ENCODE results near the gene SV2C.

SV2C gene

DNA sequence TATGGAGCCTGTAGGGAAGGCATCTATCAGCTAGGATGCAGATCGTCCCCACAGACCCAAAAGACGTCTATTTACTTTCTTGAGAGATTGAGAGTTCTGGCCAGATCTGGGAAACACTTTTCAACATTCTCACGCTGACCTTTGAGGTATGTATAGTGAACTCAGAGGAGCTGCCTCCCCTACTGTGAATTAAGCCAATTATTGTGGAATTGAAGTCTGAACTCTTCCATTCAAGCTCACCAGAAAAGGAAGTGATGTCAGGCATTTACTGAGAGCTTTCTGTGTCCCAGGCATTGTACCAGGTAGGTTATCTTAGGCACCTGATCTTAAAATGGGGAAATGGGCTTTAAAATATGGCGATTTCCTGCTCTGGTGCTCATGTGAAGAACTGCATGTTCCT is 136.5 kb downstream of the SV2C start:
- Histone ChIP-seq H3K9me3 (ENCODE audit: control extremely low read depth in 1 of 5, control insufficient read depth in 4 of 5, insufficient read depth in 2 of 5, low read depth in 1 of 5, low read length in 4 of 5) (no peaks in the 10 kb centered on the region), H3K27ac (ENCODE audit: insufficient read depth in 1 of 2, low read depth in 1 of 2, low read length in 2 of 2, poor library complexity in 1 of 2, severe bottlenecking in 2 of 2) (no peak overlapping the region), H3K27me3 (replicated peaks in 2 of 5; ENCODE audit: control insufficient read depth in 4 of 5, insufficient read depth in 5 of 5, low read length in 4 of 5) (no peaks in the 10 kb centered on the region), H3K4me3 (ENCODE audit: control insufficient read depth in 1 of 7, extremely low read depth in 1 of 7, insufficient read depth in 4 of 7, low read depth in 2 of 7, low read length in 6 of 7) (no peak overlapping the region), H3K4me1 (ENCODE audit: control extremely low read depth in 1 of 4, control insufficient read depth in 4 of 4, insufficient read depth in 4 of 4, low read length in 3 of 4) (peaks cover 0 to 5% (median 0%) of the 10 kb centered on the region in 4 experiments), H3K36me3 (ENCODE audit: control insufficient read depth in 4 of 4, insufficient read depth in 4 of 4, low read length in 3 of 4) (no peaks in the 10 kb centered on the region)
- DNase-seq, result peak in 1 of 3 donors; percentile 12
- CTCF ChIA-PET, result no interaction called here
- POLR2A ChIA-PET, result no interaction called here
- 83% methylated on average over 4 of the region's 4 CpGs for WGBS (ENCODE audit: insufficient coverage)

DNA sequence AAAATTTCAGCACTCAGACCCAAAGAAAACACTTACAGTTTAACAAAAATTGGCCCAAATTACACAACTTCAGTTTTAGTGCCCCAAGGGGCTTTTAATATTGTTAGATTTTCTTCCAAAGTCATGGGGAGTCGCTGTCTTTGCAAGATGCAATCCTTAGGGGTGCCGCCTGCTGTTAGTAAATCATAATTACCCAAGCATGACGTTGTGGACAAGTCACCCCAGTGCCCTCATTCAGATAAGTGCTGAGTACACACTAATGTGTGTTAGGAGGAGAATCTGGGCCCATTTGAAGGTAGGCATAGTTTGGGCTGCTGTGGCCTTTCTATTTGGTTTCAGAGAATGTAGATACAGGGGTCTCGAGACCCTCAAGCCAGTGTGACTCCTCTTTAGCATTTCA is 138.1 kb downstream of the SV2C start:
- no peak overlapping the region for H3K27ac ChIP-seq (ENCODE audit: insufficient read depth in 1 of 2, low read depth in 1 of 2, low read length in 2 of 2, poor library complexity in 1 of 2, severe bottlenecking in 2 of 2)
- WGBS (ENCODE audit: insufficient coverage), result 100% methylated on average over 2 of the region's 4 CpGs
- H3K9me3 ChIP-seq (ENCODE audit: control extremely low read depth in 1 of 5, control insufficient read depth in 4 of 5, insufficient read depth in 2 of 5, low read depth in 1 of 5, low read length in 4 of 5), result no peaks in the 10 kb centered on the region
- ChIA-PET POLR2A (no interaction called here), CTCF (interaction anchor here (0.7 kb wide), 1 partner anchor 12 kb away, joined by 3 read pairs; no protein-coding TSS in a partner anchor)
- H3K27me3 ChIP-seq (replicated peaks in 2 of 5; ENCODE audit: control insufficient read depth in 4 of 5, insufficient read depth in 5 of 5, low read length in 4 of 5), result no peaks in the 10 kb centered on the region
- peaks cover 0 to 5% (median 1%) of the 10 kb centered on the region in 4 experiments for H3K4me1 ChIP-seq (ENCODE audit: control extremely low read depth in 1 of 4, control insufficient read depth in 4 of 4, insufficient read depth in 4 of 4, low read length in 3 of 4)
- no peaks in the 10 kb centered on the region for H3K36me3 ChIP-seq (ENCODE audit: control insufficient read depth in 4 of 4, insufficient read depth in 4 of 4, low read length in 3 of 4)
- DNase-seq, result no peak
- no peak overlapping the region for H3K4me3 ChIP-seq (ENCODE audit: control insufficient read depth in 1 of 7, extremely low read depth in 1 of 7, insufficient read depth in 4 of 7, low read depth in 2 of 7, low read length in 6 of 7)

DNA sequence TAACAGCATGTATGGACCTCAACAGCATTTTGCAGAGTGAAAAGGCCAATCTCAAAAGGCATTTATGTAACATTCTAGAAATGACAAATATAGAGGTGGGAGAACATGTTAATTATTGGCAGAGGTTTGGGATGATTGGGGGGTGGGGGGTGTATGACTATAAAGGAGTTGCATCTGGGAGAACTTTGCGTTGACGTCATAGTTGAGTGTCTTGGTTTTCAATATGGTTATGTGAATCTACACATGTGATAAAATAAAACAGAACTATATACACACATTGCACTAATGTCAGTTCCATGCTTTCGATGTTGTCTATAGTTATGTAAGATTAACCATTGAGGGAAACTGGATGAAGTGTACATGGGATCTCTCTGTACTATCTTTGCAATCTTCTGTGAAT is 139.1 kb downstream of the SV2C start:
- Histone ChIP-seq H3K27me3 (replicated peaks in 2 of 5; ENCODE audit: control insufficient read depth in 4 of 5, insufficient read depth in 5 of 5, low read length in 4 of 5) (no peaks in the 10 kb centered on the region), H3K4me3 (ENCODE audit: control insufficient read depth in 1 of 7, extremely low read depth in 1 of 7, insufficient read depth in 4 of 7, low read depth in 2 of 7, low read length in 6 of 7) (no peak overlapping the region), H3K27ac (ENCODE audit: insufficient read depth in 1 of 2, low read depth in 1 of 2, low read length in 2 of 2, poor library complexity in 1 of 2, severe bottlenecking in 2 of 2) (no peak overlapping the region), H3K4me1 (ENCODE audit: control extremely low read depth in 1 of 4, control insufficient read depth in 4 of 4, insufficient read depth in 4 of 4, low read length in 3 of 4) (peaks cover 0 to 5% (median 1%) of the 10 kb centered on the region in 4 experiments), H3K36me3 (ENCODE audit: control insufficient read depth in 4 of 4, insufficient read depth in 4 of 4, low read length in 3 of 4) (no peaks in the 10 kb centered on the region), H3K9me3 (ENCODE audit: control extremely low read depth in 1 of 5, control insufficient read depth in 4 of 5, insufficient read depth in 2 of 5, low read depth in 1 of 5, low read length in 4 of 5) (no peaks in the 10 kb centered on the region)
- no CpG with 5 or more reads among the region's 3 CpGs for WGBS (ENCODE audit: insufficient coverage)
- POLR2A ChIA-PET, result no interaction called here
- CTCF ChIA-PET, result interaction anchor here (0.7 to 1.9 kb wide), 2 partner anchors 9 to 13 kb away, joined by 3 to 5 read pairs; no protein-coding TSS in a partner anchor
- DNase-seq, result no peak

DNA sequence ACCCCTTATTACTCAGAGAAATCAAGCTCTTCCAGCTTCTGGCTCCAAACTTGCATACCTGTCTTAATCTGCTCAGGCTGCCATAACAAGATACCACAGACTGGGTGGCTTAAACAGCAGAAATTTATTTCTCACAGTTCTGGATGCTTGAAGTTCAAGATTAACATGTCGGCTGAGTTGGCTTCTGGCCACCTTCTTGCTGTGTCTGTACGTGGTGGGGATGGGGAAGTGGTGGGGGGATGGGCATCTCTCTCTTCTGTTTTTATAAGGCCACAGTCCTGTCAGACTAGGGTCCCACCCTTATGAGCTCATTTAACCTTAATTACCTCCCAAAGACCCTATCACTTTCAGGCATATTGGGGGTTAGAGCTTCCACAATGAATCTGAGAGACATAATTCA is 140.5 kb downstream of the SV2C start:
- CTCF ChIA-PET, result interaction anchor here (0.9 to 1.9 kb wide), 2 partner anchors 11 to 1173 kb away, joined by 3 to 5 read pairs; no protein-coding TSS in a partner anchor
- 20% methylated on average over 1 of the region's 2 CpGs for WGBS (ENCODE audit: insufficient coverage)

DNA sequence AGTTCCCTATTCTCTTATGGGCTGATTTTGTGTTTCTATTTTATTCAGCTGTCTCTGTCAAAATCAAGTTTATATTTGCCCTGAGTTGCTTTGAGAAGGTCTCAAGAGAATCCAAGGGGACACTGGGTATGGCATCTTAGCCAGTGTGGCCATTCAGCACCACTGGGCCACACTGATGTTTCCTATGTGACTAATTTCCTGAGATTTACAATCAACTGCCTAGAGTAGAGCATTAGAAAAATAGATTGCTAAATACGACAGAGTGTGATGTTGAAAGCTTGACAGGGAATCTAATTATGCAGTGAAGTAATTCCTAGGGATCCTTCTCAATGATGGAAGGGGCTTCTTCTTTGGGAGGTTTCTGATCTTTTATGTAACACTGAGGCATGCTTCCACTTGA is 141.7 kb downstream of the SV2C start:
- ChIA-PET CTCF (no interaction called here), POLR2A (no interaction called here)
- WGBS (ENCODE audit: insufficient coverage), result 50% methylated on average over 1 of the region's 1 CpG

More for the DNA sequence above, 140.5 kb downstream of the SV2C start:
- H3K27me3 ChIP-seq (replicated peaks in 2 of 5; ENCODE audit: control insufficient read depth in 4 of 5, insufficient read depth in 5 of 5, low read length in 4 of 5), result no peaks in the 10 kb centered on the region
- DNase-seq, result peak in 2 of 3 donors; percentile 57 to 59
- H3K36me3 ChIP-seq (ENCODE audit: control insufficient read depth in 4 of 4, insufficient read depth in 4 of 4, low read length in 3 of 4), result no peaks in the 10 kb centered on the region
- H3K27ac ChIP-seq (ENCODE audit: insufficient read depth in 1 of 2, low read depth in 1 of 2, low read length in 2 of 2, poor library complexity in 1 of 2, severe bottlenecking in 2 of 2), result no peak overlapping the region
- no peak overlapping the region for H3K4me3 ChIP-seq (ENCODE audit: control insufficient read depth in 1 of 7, extremely low read depth in 1 of 7, insufficient read depth in 4 of 7, low read depth in 2 of 7, low read length in 6 of 7)
- H3K4me1 ChIP-seq (ENCODE audit: control extremely low read depth in 1 of 4, control insufficient read depth in 4 of 4, insufficient read depth in 4 of 4, low read length in 3 of 4), result peaks cover 0 to 5% (median 1%) of the 10 kb centered on the region in 4 experiments
- H3K9me3 ChIP-seq (ENCODE audit: control extremely low read depth in 1 of 5, control insufficient read depth in 4 of 5, insufficient read depth in 2 of 5, low read depth in 1 of 5, low read length in 4 of 5), result no peaks in the 10 kb centered on the region
- POLR2A ChIA-PET, result interaction anchor here (0.7 kb wide), 1 partner anchor 58 kb away, joined by 3 read pairs; no protein-coding TSS in a partner anchor

DNA sequence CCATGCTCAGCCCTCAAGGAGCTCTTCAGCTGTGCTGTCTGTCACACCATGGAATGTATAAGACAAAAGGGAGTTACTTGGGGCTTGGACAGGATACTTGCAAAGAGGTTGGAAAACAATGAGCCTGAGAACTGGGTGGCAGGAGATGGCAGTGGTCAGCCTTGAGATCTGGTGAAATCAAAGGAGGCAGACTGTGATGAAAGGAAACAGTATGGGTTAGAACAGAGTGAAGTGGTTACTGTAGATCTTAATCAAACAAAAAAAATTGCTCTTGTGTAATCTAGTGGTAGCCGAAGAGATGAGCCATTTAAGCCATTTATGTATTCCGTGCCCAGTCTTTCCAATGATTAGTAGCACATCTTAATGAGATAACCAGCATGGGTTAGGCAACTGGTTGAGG is 142.2 kb downstream of the SV2C start:
- WGBS (ENCODE audit: insufficient coverage), result 41% methylated on average over 2 of the region's 2 CpGs
- no peaks in the 10 kb centered on the region for H3K36me3 ChIP-seq (ENCODE audit: control insufficient read depth in 4 of 4, insufficient read depth in 4 of 4, low read length in 3 of 4)
- H3K4me3 ChIP-seq (ENCODE audit: control insufficient read depth in 1 of 7, extremely low read depth in 1 of 7, insufficient read depth in 4 of 7, low read depth in 2 of 7, low read length in 6 of 7), result no peak overlapping the region
- ChIA-PET CTCF (no interaction called here), POLR2A (no interaction called here)
- no peaks in the 10 kb centered on the region for H3K9me3 ChIP-seq (ENCODE audit: control extremely low read depth in 1 of 5, control insufficient read depth in 4 of 5, insufficient read depth in 2 of 5, low read depth in 1 of 5, low read length in 4 of 5)
- H3K27me3 ChIP-seq (replicated peaks in 2 of 5; ENCODE audit: control insufficient read depth in 4 of 5, insufficient read depth in 5 of 5, low read length in 4 of 5), result no peaks in the 10 kb centered on the region
- no peak overlapping the region for H3K27ac ChIP-seq (ENCODE audit: insufficient read depth in 1 of 2, low read depth in 1 of 2, low read length in 2 of 2, poor library complexity in 1 of 2, severe bottlenecking in 2 of 2)
- H3K4me1 ChIP-seq (ENCODE audit: control extremely low read depth in 1 of 4, control insufficient read depth in 4 of 4, insufficient read depth in 4 of 4, low read length in 3 of 4), result peaks cover 0 to 5% (median 1%) of the 10 kb centered on the region in 4 experiments
- DNase-seq, result peak; percentile 10 to 48 (median 46)

More for the DNA sequence above, 141.7 kb downstream of the SV2C start:
- Histone ChIP-seq H3K4me1 (ENCODE audit: control extremely low read depth in 1 of 4, control insufficient read depth in 4 of 4, insufficient read depth in 4 of 4, low read length in 3 of 4) (peaks cover 0 to 5% (median 1%) of the 10 kb centered on the region in 4 experiments), H3K36me3 (ENCODE audit: control insufficient read depth in 4 of 4, insufficient read depth in 4 of 4, low read length in 3 of 4) (no peaks in the 10 kb centered on the region), H3K9me3 (ENCODE audit: control extremely low read depth in 1 of 5, control insufficient read depth in 4 of 5, insufficient read depth in 2 of 5, low read depth in 1 of 5, low read length in 4 of 5) (no peaks in the 10 kb centered on the region), H3K27me3 (replicated peaks in 2 of 5; ENCODE audit: control insufficient read depth in 4 of 5, insufficient read depth in 5 of 5, low read length in 4 of 5) (no peaks in the 10 kb centered on the region), H3K4me3 (ENCODE audit: control insufficient read depth in 1 of 7, extremely low read depth in 1 of 7, insufficient read depth in 4 of 7, low read depth in 2 of 7, low read length in 6 of 7) (no peak overlapping the region), H3K27ac (ENCODE audit: insufficient read depth in 1 of 2, low read depth in 1 of 2, low read length in 2 of 2, poor library complexity in 1 of 2, severe bottlenecking in 2 of 2) (no peak overlapping the region)
- peak in 2 of 3 donors; percentile 10 to 19 for DNase-seq

DNA sequence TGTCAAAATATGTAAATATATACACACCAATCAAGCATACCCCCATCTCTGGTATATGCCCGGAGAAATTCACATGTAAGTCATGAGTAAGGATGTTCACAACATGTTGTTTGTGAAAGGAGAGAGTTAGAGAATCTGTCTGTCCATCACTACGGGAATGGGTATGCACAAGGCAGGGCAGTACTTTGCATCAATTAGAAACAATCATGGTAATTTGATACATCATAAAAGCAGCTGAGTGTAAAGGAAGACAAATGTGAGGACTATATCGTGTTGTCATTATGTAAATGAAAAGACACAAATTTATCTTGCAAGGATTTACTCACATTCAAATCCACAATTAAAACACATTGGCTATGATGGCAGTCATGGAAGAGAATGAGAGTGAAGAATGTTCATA is 146.7 kb downstream of the SV2C start:
- Histone ChIP-seq H3K27ac (ENCODE audit: insufficient read depth in 1 of 2, low read depth in 1 of 2, low read length in 2 of 2, poor library complexity in 1 of 2, severe bottlenecking in 2 of 2) (no peak overlapping the region), H3K4me1 (ENCODE audit: control extremely low read depth in 1 of 4, control insufficient read depth in 4 of 4, insufficient read depth in 4 of 4, low read length in 3 of 4) (peaks cover 0 to 3% (median 0%) of the 10 kb centered on the region in 4 experiments), H3K36me3 (ENCODE audit: control insufficient read depth in 4 of 4, insufficient read depth in 4 of 4, low read length in 3 of 4) (no peaks in the 10 kb centered on the region), H3K9me3 (ENCODE audit: control extremely low read depth in 1 of 5, control insufficient read depth in 4 of 5, insufficient read depth in 2 of 5, low read depth in 1 of 5, low read length in 4 of 5) (no peaks in the 10 kb centered on the region), H3K27me3 (replicated peaks in 2 of 5; ENCODE audit: control insufficient read depth in 4 of 5, insufficient read depth in 5 of 5, low read length in 4 of 5) (no peaks in the 10 kb centered on the region), H3K4me3 (ENCODE audit: control insufficient read depth in 1 of 7, extremely low read depth in 1 of 7, insufficient read depth in 4 of 7, low read depth in 2 of 7, low read length in 6 of 7) (no peak overlapping the region)
- no CpG with 5 or more reads among the region's 3 CpGs for WGBS (ENCODE audit: insufficient coverage)
- ChIA-PET CTCF (interaction anchor here (1.6 kb wide), 1 partner anchor 15 kb away, joined by 3 read pairs; no protein-coding TSS in a partner anchor), POLR2A (no interaction called here)
- DNase-seq, result no peak

All from common myeloid progenitor, CD34-positive (primary cell).